GM21717 (cell line): Measurements from ENCODE around the gene SF3A2.

Source experiments
- ATAC-seq: cut with Tn5 transposase; IDR thresholded peaks from one replicate; pipeline ENCODE4 v1.9.1; 2021; ENCODE audit warnings: mild to moderate bottlenecking, moderate library complexity; ENCODE audit not compliant: unreplicated experiment

The SF3A2 gene

GRCh38 chr19:2288818-2289713, 52.4 kb downstream of the SF3A2 start:
- ATAC-seq: no peak

GRCh38 chr19:2289714-2290435, 53.3 kb downstream of the SF3A2 start:
- ATAC-seq: no peak

GRCh38 chr19:2290441-2291184, 54.0 kb downstream of the SF3A2 start:
- ATAC-seq: no peak

- no peak for ATAC-seq
These were observed 54.6 kb downstream of the SF3A2 start for GRCh38 chr19:2291185-2291751.

GRCh38 chr19:2294687-2295335, 58.2 kb downstream of the SF3A2 start:
- ATAC-seq: no peak

GRCh38 chr19:2296141-2296540, 59.5 kb downstream of the SF3A2 start:
- ATAC-seq: no peak
